HepG2 (cell line): ENCODE data around the gene SGCD. TPM values are rescaled to one million over a fixed set of nuclear protein-coding genes. Genes with fewer than 3 reads are reported as not detected.

Source experiments
- ATAC-seq: fragments of 200-7000 bp; cut with Tn5 transposase; 3 replicates; pipeline ENCODE4 v1.9.1; 2020; ENCODE audit warnings: mild to moderate bottlenecking, moderate library complexity
- BruUV-seq: library from RNA; stranded (reverse); fragments of 400-500 nt; replicated peaks from 2 replicates; lab custom pipeline; 2021; lab: Mats Ljungman, UMichigan
- CTCF ChIA-PET: fragments of 300-600 bp; formaldehyde crosslinking; extraction: SDS; loops from one replicate; lab custom pipeline; 2021; ENCODE audit warnings: low total read pairs, inconsistent platforms, low intra/inter-chr PET ratio; lab: Yijun Ruan, JAX
- POLR2A ChIA-PET: fragments of 350-600 bp; sonication (Branson Sonifier 250); formaldehyde crosslinking; loops from one replicate; lab custom pipeline; 2020; ENCODE audit warnings: antibody characterized with exemption, inconsistent platforms; lab: Yijun Ruan, JAX
- DNase-seq: peaks from one replicate; pipeline ENCODE4 v3.0.0-alpha.2; 2015; ENCODE audit warnings: low spot score
- FAIRE-seq: peaks from 3 replicates; lab custom pipeline; 2011; peaks lifted over from hg19 to GRCh38; lab: Jason Lieb, UNC
- H2AFZ ChIP-seq: one replicate; pipeline ENCODE4 v1.6.1; 2011; ENCODE audit warnings: low read length, inconsistent platforms
- H3K27ac ChIP-seq: fragments of 300-600 bp; 3 replicates; pipeline ENCODE4 v1.8.0; 2011; ENCODE audit warnings: mixed run types, mild to moderate bottlenecking, mixed read lengths, low read length, inconsistent platforms; ENCODE audit not compliant: insufficient read depth; ENCODE audit errors: extremely low read length
- H3K27me3 ChIP-seq, 2 experiments: fragments of 200-600 bp in 1 of 2; 2 replicates in 1 of 2; 3 replicates in 1 of 2; pipeline versions ENCODE4 v1.6.0 to v1.8.0; 2011; ENCODE audit warnings: low read length in 2 of 2, mild to moderate bottlenecking in 2 of 2, moderate library complexity in 2 of 2, inconsistent platforms in 1 of 2; ENCODE audit not compliant: insufficient read depth in 2 of 2, control insufficient read depth in 1 of 2
- H3K36me3 ChIP-seq, 2 experiments: fragments of 200-600 bp in 1 of 2; replicated peaks in 1 of 2; 2 replicates in 1 of 2; 3 replicates in 1 of 2; pipeline versions ENCODE4 v1.5.1 to v1.8.0; 2011; ENCODE audit warnings: low read length in 2 of 2, inconsistent platforms in 1 of 2; ENCODE audit not compliant: insufficient read depth in 2 of 2, control insufficient read depth in 1 of 2
- H3K4me1 ChIP-seq: 2 replicates; pipeline ENCODE4 v1.5.1; 2012; ENCODE audit warnings: low read length, inconsistent platforms; ENCODE audit not compliant: insufficient read depth
- H3K4me2 ChIP-seq: 2 replicates; pipeline ENCODE4 v1.6.0; 2011; ENCODE audit warnings: low read depth, low read length, inconsistent platforms
- H3K4me3 ChIP-seq, 3 experiments: fragments of 200-600 bp in 1 of 3; sonication (generic), shearing (Covaris generic) in 1 of 3; replicated peaks in 1 of 3; 2 replicates each; pipeline ENCODE4 v1.5.1; 2011 to 2016; ENCODE audit warnings: low read length in 3 of 3, inconsistent platforms in 2 of 3, low read depth in 2 of 3, mild to moderate bottlenecking in 2 of 3, control low read depth in 1 of 3, mixed read lengths in 1 of 3; ENCODE audit not compliant: insufficient read depth in 1 of 3
- H3K79me2 ChIP-seq: one replicate; pipeline ENCODE4 v1.6.1; 2011; ENCODE audit warnings: low read length, inconsistent platforms; ENCODE audit not compliant: insufficient read depth
- H3K9ac ChIP-seq: 2 replicates; pipeline ENCODE4 v1.6.0; 2011; ENCODE audit warnings: mild to moderate bottlenecking, low read depth, low read length, inconsistent platforms; ENCODE audit not compliant: insufficient read depth
- H3K9me3 ChIP-seq: 2 replicates; pipeline ENCODE4 v1.5.1; 2012; ENCODE audit warnings: mild to moderate bottlenecking, low read length
- H4K20me1 ChIP-seq: 2 replicates; pipeline ENCODE4 v1.6.0; 2011; ENCODE audit warnings: inconsistent platforms, mild to moderate bottlenecking, low read length, moderate library complexity; ENCODE audit not compliant: insufficient read depth
- CHCHD3 ChIP-seq: sonication (generic); formaldehyde crosslinking; IDR thresholded peaks from 2 replicates; pipeline ENCODE4 v1.8.0; 2022; ENCODE audit warnings: mild to moderate bottlenecking, missing genetic modification reagents, moderate library complexity
- MBD4 ChIP-seq: IDR thresholded peaks from 2 replicates; pipeline ENCODE4 v1.6.1; 2012; ENCODE audit warnings: low read length, inconsistent platforms, borderline replicate concordance
- MED1 ChIP-seq: sonication (generic); formaldehyde crosslinking; IDR thresholded peaks from 2 replicates; pipeline ENCODE4 v1.4.0; 2020; ENCODE audit warnings: missing genetic modification reagents
- REPIN1 ChIP-seq: sonication (generic); formaldehyde crosslinking; IDR thresholded peaks from 2 replicates; pipeline ENCODE4 v1.8.0; 2022; ENCODE audit warnings: missing genetic modification reagents, low read depth, mild to moderate bottlenecking, borderline replicate concordance
- RFX3 ChIP-seq: IDR thresholded peaks from 2 replicates; pipeline ENCODE4 v1.6.1; 2016; ENCODE audit warnings: missing biosample characterization, missing genetic modification reagents
- ZC3H13 ChIP-seq: sonication (generic); formaldehyde crosslinking; IDR thresholded peaks from 2 replicates; pipeline ENCODE4 v1.8.1; 2023; ENCODE audit warnings: mild to moderate bottlenecking, missing genetic modification reagents, moderate library complexity
- ZNF232 ChIP-seq: sonication (generic); formaldehyde crosslinking; IDR thresholded peaks from 2 replicates; pipeline ENCODE4 v1.4.0; 2020; ENCODE audit warnings: missing genetic modification reagents, borderline replicate concordance
- ZNF264 ChIP-seq: sonication (generic); formaldehyde crosslinking; IDR thresholded peaks from 2 replicates; pipeline ENCODE4 v1.4.0; 2020; ENCODE audit warnings: missing genetic modification reagents
- ZNF3 ChIP-seq: IDR thresholded peaks from 2 replicates; pipeline ENCODE4 v1.7.0; 2017; ENCODE audit warnings: inconsistent platforms
- ZNF740 ChIP-seq: sonication (generic); formaldehyde crosslinking; IDR thresholded peaks from 2 replicates; pipeline ENCODE4 v1.4.0; 2020; ENCODE audit warnings: missing genetic modification reagents
- ZNF768 ChIP-seq: sonication (generic); formaldehyde crosslinking; IDR thresholded peaks from 2 replicates; pipeline ENCODE4 v1.4.0; 2020; ENCODE audit warnings: missing genetic modification reagents
- ZNF773 ChIP-seq: sonication (generic); formaldehyde crosslinking; IDR thresholded peaks from 2 replicates; pipeline ENCODE4 v1.4.0; 2020; ENCODE audit warnings: missing genetic modification reagents, borderline replicate concordance
- WGBS: methylation state at CpG from one replicate; pipeline ENCODE4 v1.1.6; 2017; ENCODE audit warnings: low lambda C conversion rate; 5-methylcytosine and 5-hydroxymethylcytosine counted together
- in situ Hi-C: cut with HindIII; loops from 2 replicates; pipeline ENCODE4 v1.10.0; 2017; ENCODE audit warnings: low pct_unique_long_range_greater_than_20kb; ENCODE audit not compliant: extremely low pct_ligation_motif_present
- intact Hi-C: fragments of 100-400 bp; cut with micrococcal nuclease; formaldehyde crosslinking; loops from one replicate; pipeline ENCODE4 v1.10.0; 2022; ENCODE audit not compliant: unreplicated experiment
- polyA plus RNA-seq, 8 experiments: library from polyadenylated mRNA; depleted of rRNA in 3 of 8; stranded (reverse) in 7 of 8; unstranded in 1 of 8; fragments of >200 nt; fragmentation: Illumina TruSeq in 4 of 8; extraction: Trizol in 4 of 8; gene quantifications; 2 replicates each; pipeline versions ENCODE4 v1.2.1 to v1.2.3, GENCODE V29; 2011 to 2016; ENCODE audit warnings: low read depth in 4 of 8, missing spikeins in 1 of 8, mixed read lengths in 1 of 8; ENCODE audit not compliant: insufficient read depth in 1 of 8
- total RNA-seq, 5 experiments: library from RNA; depleted of rRNA; stranded (reverse); fragments of >200 nt; fragmentation: Illumina TruSeq; extraction: Trizol; gene quantifications; 2 replicates each; pipeline ENCODE4 v1.2.3, GENCODE V29; 2016; ENCODE audit warnings: low read depth in 1 of 5

The SGCD gene
- total and polyA plus RNA-seq, 2 of the 13 experiments (the other 11 are each of a cell fraction or from before 2014, with no cell fraction given), result not detected

DNA sequence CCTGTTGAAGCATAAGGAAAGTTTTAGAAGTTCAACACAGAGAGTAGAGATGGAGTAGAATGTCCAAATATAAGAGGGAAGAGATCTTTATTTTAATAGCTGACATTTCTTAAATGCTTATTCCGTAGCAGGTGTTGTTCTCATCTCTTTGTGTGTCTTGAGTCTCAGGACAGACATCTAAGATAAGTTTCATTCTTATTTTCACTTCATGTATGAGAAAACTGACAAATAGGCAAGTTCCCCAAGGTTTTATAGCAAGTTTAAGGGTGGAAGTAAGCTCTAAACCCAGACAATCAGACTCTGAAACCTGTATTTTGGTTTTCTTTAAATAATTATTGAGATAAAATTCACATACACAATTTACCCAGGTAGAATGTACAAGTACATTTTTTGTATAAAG lies 294.8 kb downstream of the SGCD start:
- Histone ChIP-seq H3K27me3 (no peaks in the 10 kb centered on the region), H2AFZ (no peak overlapping the region), H3K9me3 (no peaks in the 10 kb centered on the region), H3K9ac (no peak overlapping the region), H3K36me3 (no peaks in the 10 kb centered on the region), H4K20me1 (no peaks in the 10 kb centered on the region), H3K27ac (no peak overlapping the region), H3K4me2 (no peak overlapping the region), H3K4me3 (no peak overlapping the region), H3K79me2 (no peaks in the 10 kb centered on the region), H3K4me1 (no peaks in the 10 kb centered on the region)
- no peak for TF ChIP-seq ZNF264 (CRISPR knock-in tag)
- no peak for TF ChIP-seq ZNF232 (CRISPR knock-in tag)
- TF ChIP-seq MBD4, result no peak
- no peak for TF ChIP-seq ZNF773 (CRISPR knock-in tag)
- TF ChIP-seq ZC3H13 (CRISPR knock-in tag), result no peak
- TF ChIP-seq RFX3 (CRISPR knock-in tag), result no peak
- TF ChIP-seq ZNF740 (CRISPR knock-in tag), result no peak
- no peak for TF ChIP-seq CHCHD3 (CRISPR knock-in tag)
- intact Hi-C loops (no loop called here), in situ Hi-C loops (no loop called here)
- CTCF ChIA-PET, result no interaction called here
- 0% methylated on average over 1 of the region's 1 CpG for WGBS
- no peak for DNase-seq
- FAIRE-seq, result no peak
- POLR2A ChIA-PET, result no interaction called here
- no TSS peak for BruUV-seq
- no peak for ATAC-seq

GRCh38 chr5:156623381-156624040 lies 296.5 kb downstream of the SGCD start:
- no peak for ATAC-seq
- no peaks in the 10 kb centered on the region for H3K36me3 ChIP-seq
- no peak for TF ChIP-seq ZNF3 (CRISPR knock-in tag)
- no peak for TF ChIP-seq MED1 (CRISPR knock-in tag)
- TF ChIP-seq ZNF768, result no peak
- no peak for TF ChIP-seq REPIN1
- no peak for TF ChIP-seq MBD4
- no peak overlapping the region for H3K4me3 ChIP-seq
- no peaks in the 10 kb centered on the region for H3K79me2 ChIP-seq
- H3K27ac ChIP-seq, result no peak overlapping the region
- no peaks in the 10 kb centered on the region for H3K9me3 ChIP-seq
- H3K4me1 ChIP-seq, result no peaks in the 10 kb centered on the region
- DNase-seq, result no peak
- no peak overlapping the region for H2AFZ ChIP-seq
- intact Hi-C loops (no loop called here), in situ Hi-C loops (no loop called here)
- no TSS peak for BruUV-seq
- H4K20me1 ChIP-seq, result no peaks in the 10 kb centered on the region
- H3K27me3 ChIP-seq, result no peaks in the 10 kb centered on the region
- 16% methylated on average over 5 of the region's 5 CpGs for WGBS
- ChIA-PET CTCF (no interaction called here), POLR2A (no interaction called here)
- no peak overlapping the region for H3K9ac ChIP-seq
- FAIRE-seq, result no peak
- H3K4me2 ChIP-seq, result no peak overlapping the region
